ENCODE data around the gene SCLY. TPM values are rescaled to one million over a fixed set of nuclear protein-coding genes. Genes with fewer than 3 reads are reported as not detected.

SCLY gene
- total and polyA plus RNA-seq, 2 of the 13 experiments (the other 11 are each of a cell fraction or from before 2014, with no cell fraction given), result 27.9 to 38.6 TPM

- TF ChIP-seq, protein P1, sequence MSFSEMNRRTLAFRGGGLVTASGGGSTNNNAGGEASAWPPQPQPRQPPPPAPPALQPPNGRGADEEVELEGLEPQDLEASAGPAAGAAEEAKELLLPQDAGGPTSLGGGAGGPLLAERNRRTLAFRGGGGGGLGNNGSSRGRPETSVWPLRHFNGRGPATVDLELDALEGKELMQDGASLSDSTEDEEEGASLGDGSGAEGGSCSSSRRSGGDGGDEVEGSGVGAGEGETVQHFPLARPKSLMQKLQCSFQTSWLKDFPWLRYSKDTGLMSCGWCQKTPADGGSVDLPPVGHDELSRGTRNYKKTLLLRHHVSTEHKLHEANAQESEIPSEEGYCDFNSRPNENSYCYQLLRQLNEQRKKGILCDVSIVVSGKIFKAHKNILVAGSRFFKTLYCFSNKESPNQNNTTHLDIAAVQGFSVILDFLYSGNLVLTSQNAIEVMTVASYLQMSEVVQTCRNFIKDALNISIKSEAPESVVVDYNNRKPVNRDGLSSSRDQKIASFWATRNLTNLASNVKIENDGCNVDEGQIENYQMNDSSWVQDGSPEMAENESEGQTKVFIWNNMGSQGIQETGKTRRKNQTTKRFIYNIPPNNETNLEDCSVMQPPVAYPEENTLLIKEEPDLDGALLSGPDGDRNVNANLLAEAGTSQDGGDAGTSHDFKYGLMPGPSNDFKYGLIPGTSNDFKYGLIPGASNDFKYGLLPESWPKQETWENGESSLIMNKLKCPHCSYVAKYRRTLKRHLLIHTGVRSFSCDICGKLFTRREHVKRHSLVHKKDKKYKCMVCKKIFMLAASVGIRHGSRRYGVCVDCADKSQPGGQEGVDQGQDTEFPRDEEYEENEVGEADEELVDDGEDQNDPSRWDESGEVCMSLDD (CRISPR knock-in tag; IDR thresholded peaks at IDR 0.05; ENCODE audit: borderline replicate concordance), result no peak; the same call in 1 of the 2 replicates
- TF ChIP-seq ARHGAP35 (CRISPR knock-in tag; IDR thresholded peaks at IDR 0.05; ENCODE audit: borderline replicate concordance) (0 out of 2 replicates have a peak, but pooled peaks have one; percentile 17), ZNF251 (CRISPR knock-in tag; IDR thresholded peaks at IDR 0.05) (no peak), NFIB (CRISPR knock-in tag; IDR thresholded peaks at IDR 0.05; ENCODE audit: borderline replicate concordance) (no peak), TBX3 (IDR thresholded peaks at IDR 0.05; ENCODE audit: borderline replicate concordance) (no peak), SALL1 (CRISPR knock-in tag; IDR thresholded peaks at IDR 0.05) (no peak; the same call in 1 of the 2 replicates), PHF8 (CRISPR knock-in tag; IDR thresholded peaks at IDR 0.05) (peak; percentile 35; the same call in 1 of the 2 replicates), BHLHE40 (IDR thresholded peaks at IDR 0.05; ENCODE audit: low read length) (0 out of 2 replicates have a peak, but pooled peaks have one; percentile 18), ZNF362 (CRISPR knock-in tag; IDR thresholded peaks at IDR 0.05; ENCODE audit: borderline replicate concordance) (no peak), RARG (CRISPR knock-in tag; IDR thresholded peaks at IDR 0.05; ENCODE audit: low read depth) (no peak), ARNT (IDR thresholded peaks at IDR 0.05) (no peak), RAD21 (CRISPR knock-in tag; IDR thresholded peaks at IDR 0.05) (peak; percentile 61; the same call in 1 of the 2 replicates), GLMP (CRISPR knock-in tag; IDR thresholded peaks at IDR 0.05; ENCODE audit: borderline replicate concordance) (no peak), HOXA5 (CRISPR knock-in tag; IDR thresholded peaks at IDR 0.05) (no peak), NFE2L1 (CRISPR knock-in tag; IDR thresholded peaks at IDR 0.05; ENCODE audit: borderline replicate concordance) (no peak), KAT7 (CRISPR knock-in tag; IDR thresholded peaks at IDR 0.05; ENCODE audit: borderline replicate concordance) (no peak), CHD2 (IDR thresholded peaks at IDR 0.05; ENCODE audit: low read depth, low read length) (no peak), NFRKB (IDR thresholded peaks at IDR 0.05) (no peak), NFYB (CRISPR knock-in tag; IDR thresholded peaks at IDR 0.05) (no peak), ZNF264 (CRISPR knock-in tag; IDR thresholded peaks at IDR 0.05) (no peak), ZMAT5 (CRISPR knock-in tag; IDR thresholded peaks at IDR 0.05; ENCODE audit: borderline replicate concordance, low read depth) (no peak), ZNF3 (CRISPR knock-in tag; IDR thresholded peaks at IDR 0.05) (no peak), ZNF329 (CRISPR knock-in tag; IDR thresholded peaks at IDR 0.05; ENCODE audit: low read depth) (no peak), ZFAT (CRISPR knock-in tag; conservative IDR thresholded peaks at IDR 0.05) (no peak), RFX5 (IDR thresholded peaks at IDR 0.05; ENCODE audit: low read depth, low read length) (no peak)
- TF ChIP-seq, protein P2, sequence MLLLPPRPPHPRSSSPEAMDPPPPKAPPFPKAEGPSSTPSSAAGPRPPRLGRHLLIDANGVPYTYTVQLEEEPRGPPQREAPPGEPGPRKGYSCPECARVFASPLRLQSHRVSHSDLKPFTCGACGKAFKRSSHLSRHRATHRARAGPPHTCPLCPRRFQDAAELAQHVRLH (CRISPR knock-in tag; IDR thresholded peaks at IDR 0.05; ENCODE audit: borderline replicate concordance, low read depth), result peak; percentile 15; the same call in 1 of the 2 replicates
These were observed 78.6 kb downstream of the SCLY start (continued) for GRCh38 chr2:238139196-238140039.
